CD4-positive, alpha-beta T cell treated with Interleukin-15 for 1 hour (primary cell): ENCODE data around the gene PHF21B.

ENCODE experiments used
- DNase-seq: peaks from one replicate; pipeline ENCODE4 v3.0.0-alpha.2; 2020

PHF21B gene

DNA sequence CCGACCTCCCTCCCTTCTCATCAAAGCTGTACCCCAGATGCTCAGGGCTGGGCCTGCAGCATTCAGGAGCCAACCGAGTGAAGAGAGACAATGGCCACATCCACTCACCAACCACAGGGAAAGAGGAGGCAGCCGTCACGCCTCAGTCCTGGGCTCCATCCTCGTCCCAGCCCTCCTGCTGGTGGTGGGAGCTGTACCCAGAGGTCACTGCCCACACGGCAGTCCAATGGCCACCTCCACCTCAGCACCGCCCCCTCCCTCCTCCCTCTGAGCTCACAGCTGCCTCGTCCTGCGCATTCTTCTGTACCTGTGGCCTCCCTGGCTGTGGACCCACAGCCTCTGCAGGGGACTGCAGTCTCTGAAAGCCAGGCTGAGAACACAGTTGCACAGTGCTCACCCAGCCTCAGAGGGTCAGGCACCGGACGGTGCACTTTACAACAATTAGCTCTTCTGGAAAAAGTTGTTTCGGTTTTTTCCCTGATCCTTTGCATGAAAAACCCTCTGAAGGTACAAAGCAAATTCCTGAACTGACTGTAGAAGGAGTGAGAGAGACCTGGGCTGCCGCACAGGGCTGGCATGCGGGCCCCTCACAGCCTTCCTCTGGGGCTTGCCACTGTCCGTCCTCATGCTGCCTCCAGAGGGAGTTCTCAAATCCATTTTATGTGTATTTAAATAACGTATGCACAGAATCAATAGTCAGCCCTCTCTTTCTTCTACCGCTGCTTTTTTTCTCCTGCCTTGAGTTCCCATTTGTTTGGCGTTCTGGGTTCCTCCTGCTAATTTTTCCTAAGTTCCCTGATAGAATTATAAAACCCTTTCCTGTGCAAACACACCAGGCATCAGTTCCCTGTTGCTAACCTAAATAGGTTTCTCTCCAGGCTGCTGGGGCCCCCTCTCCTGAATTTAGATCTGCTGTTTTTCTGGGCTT is 52.7 kb downstream of the PHF21B start:
- no peak for DNase-seq

- no peak for DNase-seq
Observed at GRCh38 chr22:44955102-44955501, 54.7 kb downstream of the PHF21B start.

- no peak for DNase-seq
Observed at GRCh38 chr22:44954149-44954548, 55.7 kb downstream of the PHF21B start.

- no peak for DNase-seq
Observed at GRCh38 chr22:44952863-44953746, 56.7 kb downstream of the PHF21B start.

DNA sequence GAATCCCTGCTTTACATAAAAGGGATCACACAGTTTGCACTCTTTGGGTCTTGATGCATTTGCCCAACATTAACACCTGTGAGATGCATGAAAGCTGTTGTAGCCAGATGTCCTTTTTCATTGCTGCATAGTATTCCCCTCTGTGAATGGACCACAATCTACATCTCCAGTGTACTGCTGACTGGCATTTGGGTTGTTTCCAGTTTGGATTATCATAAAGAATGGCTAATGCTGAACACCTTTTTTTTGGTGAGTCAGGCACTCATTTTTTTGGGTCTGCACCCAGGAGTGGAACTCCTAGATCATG is 58.3 kb downstream of the PHF21B start:
- no peak for DNase-seq

GRCh38 chr22:44950806-44951509 is 58.8 kb downstream of the PHF21B start:
- no peak for DNase-seq

DNA sequence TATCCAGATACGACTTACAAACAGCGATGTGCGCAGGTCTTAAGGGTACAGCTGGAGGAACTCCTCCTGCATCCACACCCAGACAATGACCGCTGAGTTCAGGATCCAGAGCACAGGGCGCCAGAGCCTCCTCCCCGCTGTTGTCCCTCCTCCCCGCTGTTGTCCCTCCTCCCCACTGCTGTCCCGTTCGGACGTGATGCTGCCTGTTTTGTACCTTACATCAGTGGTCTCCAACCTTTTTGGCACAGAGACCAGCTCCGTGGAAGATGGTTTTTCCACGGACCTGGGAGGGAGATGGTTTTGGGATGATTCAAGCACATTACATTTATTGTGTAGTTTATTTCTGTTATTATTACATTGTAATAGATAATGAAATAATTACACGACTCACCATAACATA is 62.0 kb downstream of the PHF21B start:
- no peak for DNase-seq

GRCh38 chr22:44947049-44947448 is 62.8 kb downstream of the PHF21B start:
- no peak for DNase-seq

DNA sequence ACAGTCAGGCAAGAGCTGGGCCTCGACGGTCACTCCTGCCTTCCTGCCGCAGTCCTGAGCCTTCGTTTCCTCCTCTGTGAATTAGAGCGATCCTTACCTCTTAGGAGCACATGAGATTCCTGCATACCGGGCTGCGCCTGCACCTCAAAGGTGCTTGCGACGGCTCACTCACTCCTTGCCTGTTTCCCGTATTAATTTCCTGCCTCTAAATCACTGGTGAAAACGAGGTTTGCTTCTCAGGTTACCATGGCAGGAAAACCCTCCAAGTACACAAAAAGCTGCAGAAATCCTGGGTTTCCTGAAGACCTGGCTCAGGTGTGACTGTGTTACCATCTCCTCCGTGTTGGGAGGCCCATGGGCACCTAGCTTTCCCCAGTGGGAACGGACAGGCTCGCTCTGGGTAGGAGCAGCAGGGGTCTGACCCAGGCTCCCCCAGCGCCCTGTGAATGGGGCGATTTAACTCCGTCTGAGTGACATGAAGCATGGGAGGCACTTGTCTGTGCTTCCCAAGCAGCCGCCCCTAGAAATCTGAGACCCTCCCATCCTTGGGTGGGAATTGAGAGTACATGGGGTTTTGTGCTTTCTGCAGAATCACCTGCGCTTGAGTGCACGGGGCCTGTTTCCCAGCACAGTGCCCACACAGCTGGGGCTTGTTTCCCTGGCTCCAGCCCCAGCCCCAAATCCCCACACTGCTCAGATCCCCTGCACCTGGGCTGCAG is 64.8 kb downstream of the PHF21B start:
- DNase-seq, result no peak

- DNase-seq, result no peak
Observed at GRCh38 chr22:44943701-44944324, 66.0 kb downstream of the PHF21B start.

DNA sequence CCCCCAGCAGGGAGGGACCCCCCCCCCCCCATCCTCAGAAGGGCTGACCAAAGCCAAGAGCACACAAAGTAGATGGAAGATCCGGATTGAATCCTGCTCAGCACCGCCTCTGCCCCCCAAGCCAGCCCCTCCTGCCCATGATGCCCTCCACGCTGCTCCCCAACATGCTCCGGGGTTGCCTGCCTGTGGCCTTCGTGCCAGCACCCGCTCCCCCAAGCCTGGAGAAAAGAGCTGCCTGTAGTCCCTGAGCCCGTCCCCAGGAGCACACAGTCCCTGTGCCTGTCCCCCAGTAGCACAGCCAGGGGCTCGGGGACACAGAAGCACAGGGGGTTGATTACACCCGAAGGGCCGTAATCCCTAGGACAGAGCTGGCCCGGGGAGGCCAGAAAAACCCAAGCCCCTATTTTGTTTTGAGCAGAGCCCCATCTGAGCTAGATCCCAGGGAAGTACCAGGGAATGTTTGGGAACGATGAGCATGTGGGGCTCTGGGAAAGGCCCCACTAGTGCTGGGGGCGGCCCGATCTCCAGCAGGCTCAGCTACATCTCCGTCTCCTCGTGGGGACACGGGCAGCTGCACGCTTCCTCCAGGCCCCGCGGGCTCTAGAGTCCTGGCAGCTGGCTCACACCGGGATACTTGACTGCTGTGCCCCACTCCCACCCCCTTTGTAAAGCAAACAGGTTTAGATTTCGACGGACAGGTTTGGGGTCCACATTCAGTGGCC is 66.7 kb downstream of the PHF21B start:
- DNase-seq, result no peak

- no peak for DNase-seq
Observed at GRCh38 chr22:44942056-44942455, 67.7 kb downstream of the PHF21B start.

- no peak for DNase-seq
Observed at GRCh38 chr22:44941207-44941606, 68.6 kb downstream of the PHF21B start.

DNA sequence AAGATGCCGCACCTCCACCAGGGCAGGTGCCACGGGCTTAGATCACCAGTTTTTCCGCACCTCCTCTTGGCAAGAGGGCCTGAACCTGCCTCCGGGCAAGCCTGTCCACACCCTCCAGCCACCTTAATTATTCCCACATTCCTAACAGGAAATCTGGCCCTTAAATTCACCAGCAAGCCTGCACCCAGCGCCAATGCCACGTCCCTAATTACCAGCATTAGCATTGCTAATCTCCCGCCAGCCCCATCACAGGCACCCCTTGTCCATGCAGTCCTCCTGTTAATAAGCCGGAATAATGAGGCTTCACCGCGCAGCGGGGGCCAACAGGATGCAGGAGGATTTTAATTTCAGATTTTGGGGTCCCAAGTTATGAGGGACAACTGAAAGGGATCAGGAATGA is 69.7 kb downstream of the PHF21B start:
- DNase-seq, result no peak

DNA sequence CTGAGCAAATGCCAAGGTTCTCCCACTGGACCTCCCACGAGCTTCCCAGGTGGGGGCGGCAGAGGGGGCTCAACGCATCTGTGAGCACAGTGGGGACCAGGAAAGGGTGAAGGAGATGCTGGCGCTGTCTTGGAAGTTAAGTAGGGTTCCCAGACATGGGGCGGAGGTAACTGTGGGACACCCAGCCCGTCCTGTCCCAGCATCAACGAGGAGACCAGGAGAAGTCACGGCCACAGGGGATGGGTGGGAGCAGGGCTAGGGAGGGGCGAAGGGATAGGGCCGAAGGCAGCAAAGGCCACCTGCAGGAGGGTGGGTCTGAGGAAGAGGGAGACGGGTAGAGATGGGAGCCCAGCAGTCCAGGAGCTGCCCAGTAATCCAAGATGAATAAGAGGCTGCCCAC is 70.4 kb downstream of the PHF21B start:
- DNase-seq, result no peak

GRCh38 chr22:44938886-44939285 is 70.9 kb downstream of the PHF21B start:
- DNase-seq, result no peak

GRCh38 chr22:44937216-44937615 is 72.6 kb downstream of the PHF21B start:
- DNase-seq, result no peak

DNA sequence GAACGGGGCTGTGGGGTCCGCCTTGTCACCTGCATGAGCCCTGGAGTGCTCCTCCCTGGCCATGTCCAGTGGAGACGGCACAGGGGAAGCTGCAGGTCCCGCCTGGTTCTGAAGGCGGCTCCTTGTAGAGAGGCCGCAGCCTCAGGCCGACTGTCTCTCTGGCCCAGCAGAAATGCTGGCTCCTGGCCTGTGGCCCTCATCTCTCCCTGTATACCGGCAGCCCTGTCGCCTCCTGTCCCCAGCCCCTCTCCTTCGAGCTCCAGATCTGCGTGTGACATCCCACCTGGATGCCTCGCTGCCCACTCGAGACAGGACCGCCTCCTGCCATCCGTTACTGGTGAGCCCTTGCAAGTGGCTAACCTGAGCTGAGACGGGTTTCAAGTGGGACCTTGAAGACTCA is 73.6 kb downstream of the PHF21B start:
- DNase-seq, result no peak

- DNase-seq, result no peak
Observed at GRCh38 chr22:44935724-44936123, 74.1 kb downstream of the PHF21B start.

DNA sequence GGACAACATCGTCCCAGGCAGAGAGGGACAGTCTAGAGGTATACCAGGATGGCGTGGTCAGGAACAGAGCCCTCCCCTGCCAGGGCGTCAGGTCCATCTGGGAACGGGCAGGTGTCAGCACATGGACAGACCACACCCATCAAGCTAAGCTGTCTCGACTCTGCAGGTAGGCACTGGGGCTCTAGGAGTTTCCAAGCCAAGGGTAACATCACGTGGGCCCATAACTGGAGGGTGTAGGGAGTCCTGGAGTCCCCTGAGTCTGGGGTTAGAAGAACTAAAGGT is 75.4 kb downstream of the PHF21B start:
- DNase-seq, result no peak

- DNase-seq, result no peak
Observed at GRCh38 chr22:44933666-44934453, 75.9 kb downstream of the PHF21B start.
